H9 (cell line): ENCODE results near the gene PTK7. TPM values are rescaled to one million over a fixed set of nuclear protein-coding genes. Genes with fewer than 3 reads are reported as not detected.

Source experiments
- DNase-seq: peaks from one replicate; pipeline ENCODE4 v3.0.0-alpha.2; 2017
- H2AFZ ChIP-seq: one replicate; pipeline ENCODE4 v1.6.1; 2013; ENCODE audit warnings: mild to moderate bottlenecking, low read length, control low read depth, moderate library complexity
- H2AK5ac ChIP-seq: 2 replicates; pipeline ENCODE4 v1.6.1; 2013; ENCODE audit warnings: low read length, control low read depth, mixed read lengths; ENCODE audit not compliant: insufficient read length
- H2BK120ac ChIP-seq: one replicate; pipeline ENCODE4 v1.6.1; 2013; ENCODE audit warnings: low read depth, mild to moderate bottlenecking, low read length, control low read depth, inconsistent platforms; ENCODE audit not compliant: poor library complexity, severe bottlenecking
- H2BK12ac ChIP-seq: 2 replicates; pipeline ENCODE4 v1.6.1; 2013; ENCODE audit warnings: low read length, control low read depth, mixed read lengths, low read depth; ENCODE audit not compliant: insufficient read length
- H2BK15ac ChIP-seq: 2 replicates; pipeline ENCODE4 v1.6.1; 2013; ENCODE audit warnings: low read depth, low read length, control low read depth
- H2BK20ac ChIP-seq: one replicate; pipeline ENCODE4 v1.6.1; 2013; ENCODE audit warnings: low read depth, mild to moderate bottlenecking, low read length, control low read depth, inconsistent platforms; ENCODE audit not compliant: poor library complexity, severe bottlenecking
- H2BK5ac ChIP-seq: 2 replicates; pipeline ENCODE4 v1.6.1; 2013; ENCODE audit warnings: low read length, control low read depth, mixed read lengths; ENCODE audit not compliant: insufficient read length
- H3K14ac ChIP-seq: 2 replicates; pipeline ENCODE4 v1.6.1; 2013; ENCODE audit warnings: low read length, control low read depth; ENCODE audit not compliant: insufficient read depth
- H3K18ac ChIP-seq: 2 replicates; pipeline ENCODE4 v1.6.1; 2013; ENCODE audit warnings: low read depth, mild to moderate bottlenecking, mixed read lengths, low read length, control low read depth; ENCODE audit not compliant: insufficient read length
- H3K23ac ChIP-seq: 2 replicates; pipeline ENCODE4 v1.6.1; 2013; ENCODE audit warnings: low read length, control low read depth, mixed read lengths, low read depth; ENCODE audit not compliant: insufficient read length
- H3K23me2 ChIP-seq: 2 replicates; pipeline ENCODE4 v1.6.1; 2013; ENCODE audit warnings: low read depth, mild to moderate bottlenecking, mixed read lengths, low read length, control low read depth; ENCODE audit not compliant: insufficient read length, poor library complexity, severe bottlenecking
- H3K27ac ChIP-seq: 2 replicates; pipeline ENCODE4 v1.5.1; 2013; ENCODE audit warnings: low read length, control low read depth, mixed read lengths, low read depth; ENCODE audit not compliant: insufficient read length
- H3K27me3 ChIP-seq: 2 replicates; pipeline ENCODE4 v1.6.1; 2013; ENCODE audit warnings: low read length, control low read depth, inconsistent platforms; ENCODE audit not compliant: insufficient read depth
- H3K4ac ChIP-seq: 2 replicates; pipeline ENCODE4 v1.6.1; 2013; ENCODE audit warnings: low read depth, mild to moderate bottlenecking, control low read depth, inconsistent platforms, low read length, moderate library complexity
- H3K4me1 ChIP-seq: 2 replicates; pipeline ENCODE4 v1.6.1; 2013; ENCODE audit warnings: low read length, control low read depth, inconsistent platforms; ENCODE audit not compliant: insufficient read depth
- H3K4me2 ChIP-seq: 2 replicates; pipeline ENCODE4 v1.6.1; 2013; ENCODE audit warnings: low read length, control low read depth, mixed read lengths; ENCODE audit not compliant: insufficient read length, insufficient read depth
- H3K56ac ChIP-seq: 2 replicates; pipeline ENCODE4 v1.6.1; 2013; ENCODE audit warnings: low read depth, mild to moderate bottlenecking, mixed read lengths, low read length, control low read depth; ENCODE audit not compliant: insufficient read length
- H3K79me1 ChIP-seq: 2 replicates; pipeline ENCODE4 v1.6.1; 2013; ENCODE audit warnings: low read depth, mild to moderate bottlenecking, moderate library complexity, low read length, control low read depth, inconsistent platforms; ENCODE audit not compliant: insufficient read depth, poor library complexity, severe bottlenecking
- H3K79me2 ChIP-seq: 2 replicates; pipeline ENCODE4 v1.6.1; 2013; ENCODE audit warnings: low read length, control low read depth, inconsistent platforms; ENCODE audit not compliant: insufficient read depth
- H3K9ac ChIP-seq: 2 replicates; pipeline ENCODE4 v1.6.1; 2013; ENCODE audit warnings: low read length, control low read depth, mixed read lengths; ENCODE audit not compliant: insufficient read length; ENCODE audit errors: extremely low read depth
- H3K9me3 ChIP-seq: one replicate; pipeline ENCODE4 v1.6.1; 2013; ENCODE audit warnings: low read depth, low read length, inconsistent platforms; ENCODE audit not compliant: control insufficient read depth
- H3T11ph ChIP-seq: one replicate; pipeline ENCODE4 v1.6.1; 2013; ENCODE audit warnings: mild to moderate bottlenecking, low read length, control low read depth, inconsistent platforms
- H4K20me1 ChIP-seq: one replicate; pipeline ENCODE4 v1.6.1; 2013; ENCODE audit not compliant: control insufficient read depth, insufficient read length, insufficient read depth
- H4K5ac ChIP-seq: 2 replicates; pipeline ENCODE4 v1.6.1; 2013; ENCODE audit warnings: low read depth, mild to moderate bottlenecking, mixed read lengths, low read length, control low read depth; ENCODE audit not compliant: insufficient read length
- H4K8ac ChIP-seq: replicated peaks from 2 replicates; pipeline ENCODE4 v1.6.1; 2013; ENCODE audit warnings: low read length, control low read depth, mixed read lengths, low read depth; ENCODE audit not compliant: insufficient read length
- H4K91ac ChIP-seq: 2 replicates; pipeline ENCODE4 v1.6.1; 2013; ENCODE audit warnings: low read depth, mild to moderate bottlenecking, moderate library complexity, mixed read lengths, low read length, control low read depth; ENCODE audit not compliant: insufficient read length
- H3K27ac Mint-ChIP-seq, 3 experiments: 2 replicates in 2 of 3; 3 replicates in 1 of 3; pipeline ENCODE4 v1.8.0; 2020 to 2021; ENCODE audit warnings: mixed read lengths in 3 of 3, mild to moderate bottlenecking in 1 of 3, moderate library complexity in 1 of 3
- H3K27me3 Mint-ChIP-seq: 2 replicates; pipeline ENCODE4 v1.8.0; 2021; ENCODE audit warnings: low read depth, mild to moderate bottlenecking, moderate library complexity, mixed read lengths
- H3K36me3 Mint-ChIP-seq, 3 experiments: 2 replicates in 2 of 3; 3 replicates in 1 of 3; pipeline ENCODE4 v1.8.0; 2020 to 2021; ENCODE audit warnings: low read depth in 3 of 3, mixed read lengths in 3 of 3; ENCODE audit not compliant: insufficient read depth in 1 of 3
- H3K4me1 Mint-ChIP-seq, 2 experiments: 2 replicates each; pipeline ENCODE4 v1.8.0; 2020; ENCODE audit warnings: mixed read lengths in 2 of 2
- H3K4me3 Mint-ChIP-seq, 2 experiments: 2 replicates in 1 of 2; 3 replicates in 1 of 2; pipeline ENCODE4 v1.8.0; 2020 to 2021; ENCODE audit warnings: mild to moderate bottlenecking in 2 of 2, mixed read lengths in 2 of 2, moderate library complexity in 1 of 2
- H3K9me3 Mint-ChIP-seq, 2 experiments: 2 replicates in 1 of 2; 3 replicates in 1 of 2; pipeline ENCODE4 v1.8.0; 2020; ENCODE audit warnings: mild to moderate bottlenecking in 2 of 2, mixed read lengths in 2 of 2, moderate library complexity in 1 of 2
- CTCF ChIP-seq: fragments of 200-600 bp; sonication (generic); conservative IDR thresholded peaks from 3 replicates; pipeline ENCODE4 v1.8.0; 2021; ENCODE audit warnings: antibody characterized with exemption, mild to moderate bottlenecking
- WGBS: extraction: QIAGEN DNeasy Blood & Tissue Kit; methylation state at CpG from one replicate; pipeline ENCODE4 v1.1.7; 2013; ENCODE audit warnings: missing lambda C conversion rate, low lambda C conversion rate, mixed read lengths; ENCODE audit not compliant: insufficient read length; ENCODE audit errors: extremely low coverage; 5-methylcytosine and 5-hydroxymethylcytosine counted together
- total RNA-seq: library from RNA; stranded (reverse); gene quantifications from 2 replicates; pipeline ENCODE4 v1.2.1, GENCODE V29; 2021

PTK7 gene
- total RNA-seq, 1 experiment from 2014 or later = 128 TPM

- Histone ChIP-seq H3K23ac (no peak overlapping the region), H3K4me2 (no peak overlapping the region), H3K4me1 (peaks cover 26% of the 10 kb centered on the region), H2AK5ac (no peak overlapping the region), H2BK120ac (no peak overlapping the region), H4K5ac (no peak overlapping the region), H2BK20ac (no peak overlapping the region), H3T11ph (no peak overlapping the region), H3K27ac (no peak overlapping the region), H4K20me1 (no peaks in the 10 kb centered on the region), H2AFZ (no peak overlapping the region), H3K9me3 (no peaks in the 10 kb centered on the region), H3K27me3 (no peaks in the 10 kb centered on the region), H3K14ac (no peak overlapping the region), H4K91ac (no peak overlapping the region), H3K4ac (no peak overlapping the region), H3K56ac (no peak overlapping the region), H3K18ac (no peak overlapping the region), H3K9ac (no peak overlapping the region), H4K8ac (no peak overlapping the region), H3K79me2 (peaks cover 22% of the 10 kb centered on the region; the same call in 1 of the 2 replicates), H2BK5ac (no peak overlapping the region), H3K79me1 (no peaks in the 10 kb centered on the region), H3K23me2 (peaks cover 3% of the 10 kb centered on the region), H2BK12ac (no peak overlapping the region), H2BK15ac (no peak overlapping the region)
- no CpG with 5 or more reads among the region's 10 CpGs for WGBS
- Mint-ChIP-seq H3K9me3 (no peaks in the 10 kb centered on the region), H3K27ac (peak overlapping the region in 2 of 3 experiments; percentile 87 to 99; a peak in 5 of 7 replicates), H3K4me1 (peaks cover 73 to 80% of the 10 kb centered on the region in 2 experiments), H3K27me3 (no peaks in the 10 kb centered on the region), H3K4me3 (no peak overlapping the region), H3K36me3 (peaks cover 0 to 2% (median 0%) of the 10 kb centered on the region in 3 experiments; a peak in 1 of 7 replicates)
- no peak for TF ChIP-seq CTCF
- no peak for DNase-seq
Measured at GRCh38 chr6:43091436-43091991, 15.4 kb downstream of the PTK7 start.
